Nucleus accumbens (tissue), 56 donors: ENCODE measurements around the gene ZBTB9.

ENCODE experiments used
- DNase-seq, 56 donors: peaks; one replicate each; lab custom pipeline; 2025; lab: John Stamatoyannopoulos, UW

Gene ZBTB9

GRCh38 chr6:33431880-33432541 is 22.4 kb upstream of the ZBTB9 start:
- DNase-seq: peak in 1 of 56 donors; percentile 20

- DNase-seq: no peak
These were observed 21.8 kb upstream of the ZBTB9 start for GRCh38 chr6:33432546-33432945.

GRCh38 chr6:33433001-33433543 is 21.3 kb upstream of the ZBTB9 start:
- DNase-seq: no peak

GRCh38 chr6:33433544-33434191 is 20.7 kb upstream of the ZBTB9 start:
- DNase-seq: peak in 3 of 56 donors; percentile 5 to 24 (median 20)

- no peak for DNase-seq
These were observed 19.4 kb upstream of the ZBTB9 start for GRCh38 chr6:33434961-33435360.

- no peak for DNase-seq
These were observed 16.7 kb upstream of the ZBTB9 start for GRCh38 chr6:33437666-33438065.

- DNase-seq: no peak
These were observed 15.3 kb upstream of the ZBTB9 start for GRCh38 chr6:33438978-33439594.

- peak in 11 of 56 donors; percentile 8 to 46 (median 30) for DNase-seq
These were observed 14.3 kb upstream of the ZBTB9 start for GRCh38 chr6:33439956-33440648.

GRCh38 chr6:33440649-33441309 is 13.6 kb upstream of the ZBTB9 start:
- DNase-seq: no peak

GRCh38 chr6:33441457-33441856 is 12.9 kb upstream of the ZBTB9 start:
- no peak for DNase-seq

- no peak for DNase-seq
These were observed 12.1 kb upstream of the ZBTB9 start for GRCh38 chr6:33442283-33442682.

GRCh38 chr6:33443025-33443424 is 11.4 kb upstream of the ZBTB9 start:
- DNase-seq: no peak

- DNase-seq: no peak
These were observed 10.5 kb upstream of the ZBTB9 start for GRCh38 chr6:33443619-33444504.

GRCh38 chr6:33445119-33445603 is 9.2 kb upstream of the ZBTB9 start:
- DNase-seq: no peak

- DNase-seq: no peak
These were observed 8.0 kb upstream of the ZBTB9 start for GRCh38 chr6:33446356-33446755.

GRCh38 chr6:33450434-33450833 is 3.9 kb upstream of the ZBTB9 start:
- no peak for DNase-seq

GRCh38 chr6:33451606-33452005 is 2.8 kb upstream of the ZBTB9 start:
- no peak for DNase-seq

GRCh38 chr6:33452496-33452895 is 1.9 kb upstream of the ZBTB9 start:
- DNase-seq: no peak

- no peak for DNase-seq
These were observed 875 bp upstream of the ZBTB9 start for GRCh38 chr6:33453393-33454008.
